ENCODE data around the gene NPR2. TPM values are rescaled to one million over a fixed set of nuclear protein-coding genes. Genes with fewer than 3 reads are reported as not detected.

Gene NPR2
- total RNA-seq, 1 experiment from 2014 or later, result 12.5 TPM

DNA sequence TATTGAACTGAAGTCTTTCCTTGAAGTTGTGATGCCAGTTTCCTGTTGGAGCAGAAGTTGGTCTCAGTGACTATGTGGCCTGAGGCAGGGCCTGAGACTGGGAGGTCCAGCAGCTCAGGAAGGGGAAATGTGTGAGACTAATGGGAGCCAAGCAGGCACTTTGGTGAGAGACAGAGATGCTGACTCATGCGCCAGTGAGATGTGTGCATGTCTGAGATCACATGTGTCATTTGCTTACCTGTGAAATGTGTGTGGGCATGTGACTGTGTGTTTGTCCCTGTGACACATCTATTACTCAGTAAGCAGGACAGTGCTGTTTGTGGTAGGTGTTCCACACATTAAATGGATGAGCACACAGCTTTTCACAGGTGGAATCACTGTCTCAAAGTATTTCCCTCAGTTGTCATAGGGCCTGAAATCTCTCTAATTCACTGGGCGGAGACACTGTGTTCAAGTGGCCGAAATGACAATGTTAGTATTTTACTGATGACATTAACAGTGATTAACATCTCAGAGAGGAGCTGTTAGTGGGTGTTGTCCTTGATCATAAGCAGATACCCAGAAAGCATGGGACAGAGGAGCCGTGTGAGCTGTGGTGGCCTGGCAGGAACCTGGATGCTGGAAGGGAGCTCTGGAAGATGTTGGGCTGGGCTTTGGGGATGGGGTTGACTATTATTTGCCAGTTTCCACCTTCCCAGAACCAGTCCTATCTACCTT lies 7.4 kb downstream of the NPR2 start:
- no peak overlapping the region for H3K18ac ChIP-seq (ENCODE audit: insufficient read length, low read depth, low read length)
- H2AFZ ChIP-seq (ENCODE audit: low read length), result no peak overlapping the region
- no peak overlapping the region for H3K4ac ChIP-seq (ENCODE audit: low read depth, low read length)
- no peak for TF ChIP-seq CTCF (conservative IDR thresholded peaks at IDR 0.05)
- no peaks in the 10 kb centered on the region for H3K9me3 ChIP-seq (ENCODE audit: control insufficient read depth, low read depth, low read length)
- no peak overlapping the region for H2BK15ac ChIP-seq (ENCODE audit: low read depth, low read length)
- no peaks in the 10 kb centered on the region for H4K20me1 ChIP-seq (ENCODE audit: control insufficient read depth, insufficient read depth, insufficient read length)
- no peak overlapping the region for H4K5ac ChIP-seq (ENCODE audit: insufficient read length, low read depth, low read length)
- H3K9me3 Mint-ChIP-seq, result no peaks in the 10 kb centered on the region
- no peak overlapping the region for H2BK5ac ChIP-seq (ENCODE audit: insufficient read length, low read length)
- H3K27me3 Mint-ChIP-seq (ENCODE audit: low read depth), result no peaks in the 10 kb centered on the region
- no peak for DNase-seq
- H3K14ac ChIP-seq (ENCODE audit: insufficient read depth, low read length), result no peak overlapping the region
- no peak overlapping the region for H3K4me2 ChIP-seq (ENCODE audit: insufficient read depth, insufficient read length, low read length)
- no peaks in the 10 kb centered on the region for H3K4me1 ChIP-seq (ENCODE audit: insufficient read depth, low read length)
- H3K27ac ChIP-seq (ENCODE audit: insufficient read length, low read depth, low read length), result no peak overlapping the region
- no peaks in the 10 kb centered on the region for H3K27me3 ChIP-seq (ENCODE audit: insufficient read depth, low read length)
- no peak overlapping the region for H3K9ac ChIP-seq (ENCODE audit: extremely low read depth, insufficient read length, low read length)
- H3K4me3 Mint-ChIP-seq, result no peak overlapping the region
- no peak overlapping the region for H3K27ac Mint-ChIP-seq
- H3K36me3 Mint-ChIP-seq (ENCODE audit: insufficient read depth in 1 of 3, low read depth in 3 of 3), result peaks cover 1 to 17% (median 14%) of the 10 kb centered on the region in 3 experiments; a peak in 4 of 7 replicates
- H3T11ph ChIP-seq (ENCODE audit: low read length), result no peak overlapping the region
- no peak overlapping the region for H3K23ac ChIP-seq (ENCODE audit: insufficient read length, low read depth, low read length)
- H3K56ac ChIP-seq (ENCODE audit: insufficient read length, low read depth, low read length), result no peak overlapping the region
- H2BK12ac ChIP-seq (ENCODE audit: insufficient read length, low read depth, low read length), result no peak overlapping the region
- H2BK20ac ChIP-seq (ENCODE audit: low read depth, low read length, poor library complexity, severe bottlenecking), result no peak overlapping the region
- H3K79me1 ChIP-seq (ENCODE audit: insufficient read depth, low read depth, low read length, poor library complexity, severe bottlenecking), result no peaks in the 10 kb centered on the region
- H3K23me2 ChIP-seq (ENCODE audit: insufficient read length, low read depth, low read length, poor library complexity, severe bottlenecking), result no peaks in the 10 kb centered on the region
- no peak overlapping the region for H2AK5ac ChIP-seq (ENCODE audit: insufficient read length, low read length)
- no peak overlapping the region for H4K91ac ChIP-seq (ENCODE audit: insufficient read length, low read depth, low read length)
- no peak overlapping the region for H4K8ac ChIP-seq (replicated peaks; ENCODE audit: insufficient read length, low read depth, low read length)
- H3K4me1 Mint-ChIP-seq, result peaks cover 0 to 3% of the 10 kb centered on the region in 2 experiments; a peak in 2 of 4 replicates
- no peak overlapping the region for H2BK120ac ChIP-seq (ENCODE audit: low read depth, low read length, poor library complexity, severe bottlenecking)
- WGBS (ENCODE audit: extremely low coverage, insufficient read length, low lambda C conversion rate), result no CpG with 5 or more reads among the region's 4 CpGs
- H3K79me2 ChIP-seq (ENCODE audit: insufficient read depth, low read length), result no peaks in the 10 kb centered on the region
